GM21526 (cell line): Measurements from ENCODE around the gene LDLRAD4.
"Not testable (repeated sequence)": the region's sequence is repeated elsewhere in the genome, so short reads cannot be mapped to it uniquely, and the experiment has no call there.

Source experiments
- ATAC-seq: cut with Tn5 transposase; IDR thresholded peaks from one replicate; pipeline ENCODE4 v1.9.1; 2021; ENCODE audit warnings: moderate library complexity; ENCODE audit not compliant: unreplicated experiment, low FRiP score

LDLRAD4 gene

GRCh38 chr18:13598591-13598990 is 380.0 kb downstream of the LDLRAD4 start:
- ATAC-seq, result no peak

- no peak for ATAC-seq
These were observed 380.5 kb downstream of the LDLRAD4 start for GRCh38 chr18:13599031-13599430.

- no peak for ATAC-seq
These were observed 384.9 kb downstream of the LDLRAD4 start for GRCh38 chr18:13603304-13604019.

GRCh38 chr18:13604786-13605185 is 386.2 kb downstream of the LDLRAD4 start:
- no peak for ATAC-seq

- no peak for ATAC-seq
These were observed 386.9 kb downstream of the LDLRAD4 start for GRCh38 chr18:13605477-13605876.

GRCh38 chr18:13605901-13606300 is 387.3 kb downstream of the LDLRAD4 start:
- no peak for ATAC-seq

GRCh38 chr18:13606604-13607254 is 388.2 kb downstream of the LDLRAD4 start:
- ATAC-seq, result no peak

GRCh38 chr18:13608024-13608562 is 389.5 kb downstream of the LDLRAD4 start:
- not testable (repeated sequence) for ATAC-seq

- ATAC-seq, result no peak
These were observed 390.4 kb downstream of the LDLRAD4 start for GRCh38 chr18:13608791-13609532.

- no peak for ATAC-seq
These were observed 392.1 kb downstream of the LDLRAD4 start for GRCh38 chr18:13610555-13611141.

- no peak for ATAC-seq
These were observed 392.6 kb downstream of the LDLRAD4 start for GRCh38 chr18:13611142-13611600.

GRCh38 chr18:13611601-13612195 is 393.1 kb downstream of the LDLRAD4 start:
- no peak for ATAC-seq

GRCh38 chr18:13612196-13612997 is 393.8 kb downstream of the LDLRAD4 start:
- ATAC-seq, result peak; percentile 50

- no peak for ATAC-seq
These were observed 394.5 kb downstream of the LDLRAD4 start for GRCh38 chr18:13613099-13613498.

- no peak for ATAC-seq
These were observed 395.3 kb downstream of the LDLRAD4 start for GRCh38 chr18:13613591-13614501.

GRCh38 chr18:13614641-13615288 is 396.2 kb downstream of the LDLRAD4 start:
- ATAC-seq, result no peak

- no peak for ATAC-seq
These were observed 396.9 kb downstream of the LDLRAD4 start for GRCh38 chr18:13615432-13615861.

- ATAC-seq, result no peak
These were observed 397.5 kb downstream of the LDLRAD4 start for GRCh38 chr18:13616041-13616440.
